Astrocyte (in vitro differentiated cells and primary cell): ENCODE results near the gene ELMO3.

Experiments
- EZH2 ChIP-seq: IDR thresholded peaks from 2 replicates; pipeline ENCODE4 v1.6.1; 2012; ENCODE audit warnings: mild to moderate bottlenecking, low read length, inconsistent platforms; ENCODE audit not compliant: insufficient read depth
- TF ChIP-seq, protein P1 (sequence below): IDR thresholded peaks from 2 replicates; pipeline ENCODE4 v1.5.1; 2011; ENCODE audit warnings: low read depth, mild to moderate bottlenecking, inconsistent platforms, low read length, moderate library complexity; ENCODE audit not compliant: insufficient read depth

DNA sequence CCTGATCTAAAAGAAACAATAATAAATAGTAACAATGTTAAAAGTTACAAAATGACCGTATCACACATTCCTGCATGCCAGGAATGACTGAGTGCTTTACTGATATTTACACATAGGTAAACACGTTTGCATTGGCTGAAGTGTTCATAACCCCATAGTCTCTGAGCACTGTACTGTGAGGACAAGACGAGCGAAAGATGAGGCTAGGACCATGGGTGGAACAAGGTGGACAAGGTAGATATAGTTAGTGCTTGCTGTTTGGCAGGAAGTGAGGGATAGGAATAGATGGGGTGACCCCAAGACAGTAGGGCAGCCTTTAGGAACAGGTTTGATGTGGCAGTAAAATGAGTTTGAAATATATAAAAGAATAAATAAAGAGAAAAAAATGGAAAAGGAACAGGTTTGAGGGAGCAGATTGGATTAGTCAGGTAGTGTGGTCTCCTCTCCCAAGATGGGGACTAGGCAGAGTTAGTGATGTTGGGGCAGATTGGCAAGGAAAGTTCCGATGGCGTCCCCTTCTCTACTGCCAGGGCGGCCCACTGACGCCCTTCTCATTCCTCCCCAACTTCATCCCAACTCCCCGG is 7.4 kb upstream of the ELMO3 start:
- no peak for TF ChIP-seq EZH2
- TF ChIP-seq, protein P1, sequence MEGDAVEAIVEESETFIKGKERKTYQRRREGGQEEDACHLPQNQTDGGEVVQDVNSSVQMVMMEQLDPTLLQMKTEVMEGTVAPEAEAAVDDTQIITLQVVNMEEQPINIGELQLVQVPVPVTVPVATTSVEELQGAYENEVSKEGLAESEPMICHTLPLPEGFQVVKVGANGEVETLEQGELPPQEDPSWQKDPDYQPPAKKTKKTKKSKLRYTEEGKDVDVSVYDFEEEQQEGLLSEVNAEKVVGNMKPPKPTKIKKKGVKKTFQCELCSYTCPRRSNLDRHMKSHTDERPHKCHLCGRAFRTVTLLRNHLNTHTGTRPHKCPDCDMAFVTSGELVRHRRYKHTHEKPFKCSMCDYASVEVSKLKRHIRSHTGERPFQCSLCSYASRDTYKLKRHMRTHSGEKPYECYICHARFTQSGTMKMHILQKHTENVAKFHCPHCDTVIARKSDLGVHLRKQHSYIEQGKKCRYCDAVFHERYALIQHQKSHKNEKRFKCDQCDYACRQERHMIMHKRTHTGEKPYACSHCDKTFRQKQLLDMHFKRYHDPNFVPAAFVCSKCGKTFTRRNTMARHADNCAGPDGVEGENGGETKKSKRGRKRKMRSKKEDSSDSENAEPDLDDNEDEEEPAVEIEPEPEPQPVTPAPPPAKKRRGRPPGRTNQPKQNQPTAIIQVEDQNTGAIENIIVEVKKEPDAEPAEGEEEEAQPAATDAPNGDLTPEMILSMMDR = no peak
